NCI-H1417 (cell line): ENCODE measurements around the gene TNFRSF25.
"Not testable (repeated sequence)": the region's sequence is repeated elsewhere in the genome, so short reads cannot be mapped to it uniquely, and the experiment has no call there.

ENCODE experiments used
- DNase-seq, 3 experiments: peaks; one replicate each; lab custom pipeline; 2025; lab: John Stamatoyannopoulos, UW

TNFRSF25 gene

GRCh38 chr1:6470132-6471085 is 4.4 kb upstream of the TNFRSF25 start:
- DNase-seq = no peak

- no peak for DNase-seq
These were observed 2.9 kb upstream of the TNFRSF25 start for GRCh38 chr1:6468729-6469461.

DNA sequence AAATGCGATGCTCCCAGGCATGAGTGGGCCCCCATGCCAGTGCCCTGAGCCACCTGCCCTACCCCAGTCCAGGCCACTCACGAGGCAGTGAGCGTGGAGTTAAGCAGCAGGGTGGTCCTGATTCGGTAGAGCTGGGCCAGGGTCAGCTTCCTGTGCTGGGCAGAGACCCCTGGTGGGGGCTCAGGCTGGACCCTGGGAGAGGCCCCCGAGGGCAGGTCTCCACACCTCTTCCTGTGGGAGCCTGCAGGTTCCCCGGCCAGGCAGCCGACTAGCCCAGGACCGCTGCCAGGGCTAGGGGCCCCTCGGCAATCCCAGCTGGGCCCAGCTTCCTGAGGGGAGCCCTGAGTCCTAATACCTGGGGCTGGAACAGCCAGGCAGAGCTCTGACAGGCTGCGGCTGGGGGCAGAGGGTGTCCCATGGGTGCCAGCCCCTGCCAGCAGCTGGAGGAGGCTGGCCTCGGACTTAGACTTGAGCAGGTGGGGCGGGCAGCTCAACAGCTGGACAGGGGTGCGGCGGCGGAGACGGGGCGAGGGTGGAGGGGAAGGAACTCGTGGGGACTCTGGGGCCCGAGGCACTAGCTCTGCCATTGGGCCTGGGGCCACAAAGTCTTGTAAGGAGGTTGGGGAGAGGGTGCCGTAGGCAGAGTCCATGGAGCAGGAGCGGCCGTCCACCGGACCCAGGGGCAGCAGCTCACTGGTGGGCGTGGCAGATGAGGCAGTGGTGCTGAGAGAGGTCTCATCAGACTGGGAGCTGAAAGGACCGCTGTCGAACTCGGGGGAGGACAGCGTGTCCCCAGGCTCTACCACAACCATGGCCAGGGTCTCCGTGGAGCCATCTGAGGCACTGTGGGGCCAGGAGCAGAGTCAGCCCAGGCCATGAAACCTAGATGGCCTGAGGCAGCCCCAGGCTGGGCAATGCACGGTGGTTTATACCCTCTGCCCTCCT is 2.0 kb upstream of the TNFRSF25 start:
- no peak for DNase-seq

DNA sequence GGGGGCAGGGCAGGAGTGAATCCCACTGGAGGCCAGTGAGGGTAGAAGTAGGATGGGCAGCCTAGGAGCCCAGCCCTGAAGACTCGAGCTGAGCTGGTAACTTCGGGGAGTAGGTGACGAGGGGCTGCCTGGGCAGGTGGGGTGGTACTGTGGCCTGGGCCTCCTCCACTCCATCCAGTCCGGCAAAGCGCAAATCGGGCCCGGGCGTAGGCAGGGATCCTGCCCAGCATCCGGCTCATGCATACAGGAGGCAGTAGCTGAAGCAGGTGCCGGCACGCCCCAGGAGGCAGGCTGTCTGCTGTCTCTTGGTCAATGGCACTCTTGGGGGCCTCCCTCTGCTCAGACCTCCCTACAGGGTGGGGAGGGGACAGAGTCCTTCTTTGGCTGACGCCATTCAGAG is 1.3 kb upstream of the TNFRSF25 start:
- no peak for DNase-seq

DNA sequence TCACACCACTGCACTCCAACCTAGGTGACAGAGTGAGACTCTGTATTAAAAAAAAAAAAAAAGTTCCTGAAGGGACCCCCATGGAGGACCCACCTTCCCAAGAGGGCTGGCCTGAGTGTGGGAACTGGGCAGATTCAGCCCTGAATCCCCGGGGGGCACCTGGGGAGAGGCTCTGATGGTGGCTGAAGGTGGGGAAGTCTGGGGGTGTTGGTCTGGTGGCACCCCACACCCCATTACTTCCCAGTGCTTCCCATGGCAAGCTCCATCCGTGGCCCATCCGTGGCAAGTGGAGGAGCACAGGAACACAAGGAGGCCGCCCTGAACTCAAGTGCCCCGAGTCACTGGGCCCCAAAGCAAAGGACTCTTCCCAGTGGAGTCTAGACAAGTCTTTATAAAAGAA is 778 bp upstream of the TNFRSF25 start:
- DNase-seq = no peak

- DNase-seq = peak in 2 of 3 experiments; percentile 32 to 59
These were observed 440 bp downstream of the TNFRSF25 start for GRCh38 chr1:6465461-6466005.

DNA sequence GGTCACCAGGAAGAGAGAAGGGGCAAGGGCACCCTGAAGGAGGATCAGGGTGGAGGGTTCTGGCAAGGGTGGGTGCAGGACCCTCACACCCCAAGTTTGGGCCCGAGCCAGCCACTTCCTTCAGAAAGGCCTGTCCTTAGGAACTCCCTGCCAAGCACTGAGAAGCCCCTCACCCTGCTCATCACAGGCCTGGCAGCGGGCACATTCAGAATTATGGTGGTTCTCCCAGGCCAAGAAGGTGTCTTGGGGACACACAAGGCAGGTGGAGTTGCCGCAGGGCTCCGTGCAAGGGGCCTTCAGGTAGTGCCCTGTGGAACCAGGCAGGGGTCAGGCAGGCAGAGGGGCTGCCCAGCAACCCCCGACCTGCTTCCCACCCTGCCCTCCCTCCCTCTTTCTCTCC is 1.1 kb downstream of the TNFRSF25 start:
- DNase-seq = no peak

GRCh38 chr1:6464514-6464836 is 1.5 kb downstream of the TNFRSF25 start:
- DNase-seq = peak in 2 of 3 experiments; percentile 20 to 30

DNA sequence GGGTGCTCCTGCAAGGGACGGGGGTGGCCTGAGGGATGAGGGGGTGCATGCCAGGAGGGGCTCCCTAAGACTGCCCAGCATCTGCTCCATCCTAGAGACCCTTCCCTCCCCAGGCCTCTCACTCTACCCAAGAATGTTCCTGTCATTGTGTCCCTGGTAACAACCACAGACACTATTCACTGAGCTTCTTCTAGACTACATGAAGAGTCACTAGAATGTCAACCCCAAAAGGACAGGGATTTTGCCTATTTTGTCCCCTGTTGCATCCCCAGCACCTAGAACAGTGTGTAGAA is 2.9 kb downstream of the TNFRSF25 start:
- no peak for DNase-seq

GRCh38 chr1:6462412-6463119 is 3.4 kb downstream of the TNFRSF25 start:
- no peak for DNase-seq

DNA sequence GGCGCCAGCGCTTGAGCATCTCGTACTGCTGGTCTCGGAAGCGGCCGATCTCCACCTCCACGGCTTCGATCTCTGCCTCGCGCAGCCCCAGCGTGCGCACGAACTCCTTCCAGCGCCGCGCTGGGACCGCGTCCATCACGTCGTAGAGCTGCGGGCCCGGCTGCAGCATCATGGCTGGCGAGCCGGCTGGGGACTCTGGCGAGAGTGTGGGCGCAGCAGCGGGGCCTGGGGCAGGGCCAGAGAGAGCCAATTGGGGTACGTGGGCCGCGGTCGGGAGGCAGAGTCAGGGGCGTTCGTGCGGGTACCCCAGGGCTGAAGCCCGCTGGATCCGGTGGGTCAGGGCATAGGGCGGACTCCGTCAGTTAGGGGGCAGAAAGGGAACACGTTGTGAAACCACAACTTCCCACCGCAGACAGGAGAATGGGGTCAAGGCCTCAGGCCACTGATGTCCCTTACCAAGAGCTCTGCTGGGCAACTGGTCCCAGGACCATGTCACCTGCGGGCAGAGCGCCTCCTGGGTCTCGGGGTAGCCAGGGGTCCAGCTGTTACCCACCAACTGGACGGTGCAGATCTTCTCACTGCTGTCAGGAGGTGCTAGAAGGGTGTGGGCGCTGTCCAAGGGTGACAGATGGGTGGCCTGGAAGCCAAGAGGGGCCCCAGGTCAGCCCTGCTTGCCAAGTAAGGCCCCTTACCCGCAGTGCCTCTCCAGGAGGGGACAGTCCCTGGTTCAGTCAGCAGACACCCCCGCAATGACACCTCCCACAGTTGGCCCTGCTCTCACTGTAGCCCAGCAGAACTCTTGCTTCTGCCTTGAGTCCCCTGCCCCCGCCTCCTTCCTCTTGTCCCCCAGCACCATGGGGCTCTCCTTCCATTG is 4.2 kb downstream of the TNFRSF25 start:
- DNase-seq = no peak

DNA sequence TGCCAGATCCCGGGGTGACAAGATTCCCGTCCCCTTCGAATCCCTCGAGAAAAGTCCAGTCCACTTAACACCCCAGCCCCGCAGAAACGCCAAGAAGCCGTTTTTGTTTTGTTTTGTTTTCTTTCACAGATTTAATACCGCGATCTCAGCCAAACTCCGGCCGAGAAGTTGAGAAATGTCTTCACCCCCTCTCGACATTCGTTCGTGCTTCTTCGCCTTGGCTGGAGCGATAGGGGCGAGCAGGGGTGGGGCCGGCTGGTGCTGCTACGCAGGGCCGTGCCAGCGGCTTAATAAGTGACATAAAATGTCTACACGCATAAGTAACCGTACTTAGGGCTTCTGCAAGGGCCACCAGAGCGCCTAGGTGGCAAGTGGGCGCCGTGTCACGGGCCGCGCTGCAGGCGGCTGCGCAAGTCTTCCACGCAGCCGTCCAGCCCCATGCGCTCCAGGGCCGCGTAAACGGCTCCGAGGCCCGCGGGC is 4.9 kb downstream of the TNFRSF25 start:
- no peak for DNase-seq

DNA sequence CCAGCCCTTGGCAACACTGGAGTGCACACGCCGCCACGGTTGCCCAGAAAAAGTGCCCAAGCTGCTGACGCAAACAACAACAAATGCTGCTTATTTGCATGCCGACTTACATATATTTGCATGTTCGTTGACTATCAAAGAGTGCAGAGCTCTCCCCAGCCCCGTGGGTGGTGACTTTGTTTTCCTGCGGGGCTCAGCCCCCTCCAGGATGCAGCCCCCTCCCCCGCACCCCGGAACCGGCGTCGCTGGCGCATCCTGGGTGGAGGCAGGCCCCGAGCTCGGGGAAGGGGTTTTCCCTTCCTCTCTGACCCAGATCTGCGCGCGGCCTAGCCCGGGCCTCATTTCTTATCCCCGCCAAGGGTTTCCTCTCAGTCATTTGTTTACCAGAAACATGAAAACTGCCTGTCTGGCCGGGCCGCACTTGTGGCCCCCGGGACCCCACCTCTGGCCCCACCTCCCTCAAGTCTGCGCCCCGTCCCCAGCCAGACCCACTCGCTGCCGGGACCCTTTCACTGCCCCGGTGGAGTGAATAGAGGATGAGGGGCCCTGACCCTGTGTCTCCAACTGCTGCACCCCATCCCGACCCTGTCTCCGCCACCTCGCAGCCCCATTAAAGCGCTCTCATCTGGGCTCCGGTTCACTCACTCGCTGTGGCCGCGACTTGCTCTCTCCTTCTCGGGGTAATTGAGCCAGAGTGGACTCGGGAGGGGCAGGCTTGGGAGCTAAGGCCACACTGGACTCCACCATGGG is 5.5 kb downstream of the TNFRSF25 start:
- DNase-seq = no peak

DNA sequence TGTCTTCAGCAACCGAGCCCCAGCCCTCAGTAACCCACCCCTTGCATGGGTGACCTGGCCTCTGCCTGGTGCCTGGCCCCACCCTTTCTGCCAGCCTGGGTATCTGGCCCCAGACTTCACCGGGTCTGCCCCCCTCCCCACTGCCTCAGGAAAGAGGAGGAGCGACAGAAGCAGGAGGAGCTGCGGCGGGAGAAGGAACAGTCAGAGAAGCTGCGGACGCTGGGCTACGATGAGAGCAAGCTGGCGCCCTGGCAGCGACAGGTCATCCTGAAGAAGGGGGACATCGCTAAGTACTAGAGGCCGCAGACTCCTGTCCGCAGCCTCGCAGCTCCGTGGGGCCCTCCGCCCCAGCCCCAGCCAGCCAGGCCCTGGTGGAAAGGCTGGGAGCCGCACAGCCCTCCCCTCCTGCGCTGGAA is 6.1 kb downstream of the TNFRSF25 start:
- no peak for DNase-seq

DNA sequence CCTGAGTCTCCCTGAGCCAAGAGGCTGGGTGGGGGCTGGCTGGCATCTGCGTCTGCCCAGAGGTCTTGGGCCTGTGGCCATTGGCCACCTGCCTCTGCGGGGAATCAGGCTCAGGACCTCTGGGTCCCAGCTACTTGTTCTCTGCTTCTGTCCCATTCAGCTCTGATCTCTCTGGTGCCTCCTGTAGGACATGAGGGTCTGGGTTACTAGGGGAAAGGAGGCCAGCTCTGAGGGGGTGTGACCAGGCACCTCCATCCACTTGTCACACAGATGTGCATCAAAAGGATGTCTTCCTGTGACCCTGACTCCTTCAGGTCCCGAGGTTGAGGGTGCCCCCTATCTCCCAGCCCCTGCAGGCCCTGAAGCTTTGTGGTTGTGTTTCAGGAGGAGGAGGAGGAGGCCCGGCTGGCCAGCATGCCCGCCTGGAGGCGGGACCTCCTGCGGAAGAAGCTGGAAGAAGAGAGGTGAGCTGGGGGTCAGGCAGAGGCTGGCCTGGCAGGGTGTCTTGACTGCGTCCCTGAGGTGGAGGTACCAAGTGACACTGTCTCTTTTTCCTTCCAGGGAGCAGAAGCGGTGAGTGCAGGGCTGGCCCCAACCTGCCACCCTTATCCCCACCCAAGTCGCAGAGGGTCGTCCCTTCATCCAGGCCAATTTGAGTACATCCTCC is 9.0 kb downstream of the TNFRSF25 start:
- DNase-seq = no peak

- DNase-seq = not testable (repeated sequence)
These were observed 10.0 kb downstream of the TNFRSF25 start for GRCh38 chr1:6455752-6456520.

- DNase-seq = no peak
These were observed 10.9 kb downstream of the TNFRSF25 start for GRCh38 chr1:6454856-6455751.
